ENCODE data around the gene KRTAP1-1.

KRTAP1-1 gene

GRCh38 chr17:40992666-40993065 is 48.6 kb downstream of the KRTAP1-1 start:
- H3K4me3 ChIP-seq (ENCODE audit: low read depth in 1 of 2, low read length in 2 of 2) = no peak overlapping the region
- H3K36me3 ChIP-seq (ENCODE audit: insufficient read depth, low read length) = no peaks in the 10 kb centered on the region
- no peaks in the 10 kb centered on the region for H3K9me3 ChIP-seq (ENCODE audit: low read length)
- H3K27me3 ChIP-seq (ENCODE audit: control insufficient read depth in 1 of 2, insufficient read depth in 2 of 2, low read length in 2 of 2) = no peaks in the 10 kb centered on the region
- H3K9ac ChIP-seq (ENCODE audit: low read length) = no peak overlapping the region
- H3K27ac ChIP-seq (ENCODE audit: low read depth, low read length) = no peak overlapping the region
- no peaks in the 10 kb centered on the region for H3K4me1 ChIP-seq (ENCODE audit: insufficient read depth, low read length)
